Hepatocyte (in vitro differentiated cells): Measurements from ENCODE around the gene INIP.

Source experiments
- EZH2 ChIP-seq: fragments of 200-600 bp; sonication (generic); IDR thresholded peaks from 2 replicates; pipeline ENCODE4 v1.6.1; 2016; ENCODE audit warnings: antibody characterized with exemption, mild to moderate bottlenecking, borderline replicate concordance
- TF ChIP-seq, protein P1 (sequence below): fragments of 200-600 bp; sonication (generic); IDR thresholded peaks from 2 replicates; pipeline ENCODE4 v1.5.1; 2016; ENCODE audit warnings: antibody characterized with exemption, mild to moderate bottlenecking; ENCODE audit not compliant: poor library complexity

DNA sequence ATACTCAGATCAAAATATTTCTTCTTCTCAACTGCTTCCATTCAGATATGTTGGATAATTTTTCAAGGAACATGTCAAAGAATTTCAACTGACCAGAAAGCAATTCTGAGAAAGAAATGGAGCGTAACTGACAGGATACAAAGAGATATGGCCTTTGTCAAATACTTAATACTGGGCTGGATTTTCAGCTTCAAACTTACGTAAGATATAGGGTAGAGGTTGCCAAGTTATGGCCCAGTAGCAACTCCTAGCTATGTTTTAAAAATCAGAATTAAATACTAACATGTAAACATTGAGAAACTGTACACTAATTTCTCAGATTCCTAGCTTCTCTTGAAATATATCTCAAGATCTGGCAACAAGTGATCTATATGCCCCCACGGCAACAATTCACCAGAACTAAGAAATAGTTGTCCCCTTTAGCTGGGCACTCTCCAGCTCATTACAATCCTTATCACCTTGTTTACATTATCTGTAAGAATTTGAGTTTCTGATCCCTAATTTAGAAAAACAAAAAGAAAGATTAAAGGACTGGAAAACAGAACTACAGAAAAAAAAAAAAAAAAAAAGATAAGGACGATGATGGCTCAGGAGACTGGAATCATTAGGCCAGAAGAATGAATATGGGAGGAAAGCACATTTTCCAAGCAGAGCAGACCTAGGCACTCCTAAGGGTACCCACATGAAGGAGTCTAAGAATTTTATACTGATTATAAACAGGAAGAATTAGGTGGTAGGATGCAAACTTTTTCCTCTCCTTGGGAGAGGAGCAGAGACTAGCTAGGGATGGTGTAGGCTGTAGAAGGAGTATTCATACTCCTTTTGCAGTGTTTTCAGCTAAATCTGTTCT is 23.0 kb downstream of the INIP start:
- TF ChIP-seq, protein P1, sequence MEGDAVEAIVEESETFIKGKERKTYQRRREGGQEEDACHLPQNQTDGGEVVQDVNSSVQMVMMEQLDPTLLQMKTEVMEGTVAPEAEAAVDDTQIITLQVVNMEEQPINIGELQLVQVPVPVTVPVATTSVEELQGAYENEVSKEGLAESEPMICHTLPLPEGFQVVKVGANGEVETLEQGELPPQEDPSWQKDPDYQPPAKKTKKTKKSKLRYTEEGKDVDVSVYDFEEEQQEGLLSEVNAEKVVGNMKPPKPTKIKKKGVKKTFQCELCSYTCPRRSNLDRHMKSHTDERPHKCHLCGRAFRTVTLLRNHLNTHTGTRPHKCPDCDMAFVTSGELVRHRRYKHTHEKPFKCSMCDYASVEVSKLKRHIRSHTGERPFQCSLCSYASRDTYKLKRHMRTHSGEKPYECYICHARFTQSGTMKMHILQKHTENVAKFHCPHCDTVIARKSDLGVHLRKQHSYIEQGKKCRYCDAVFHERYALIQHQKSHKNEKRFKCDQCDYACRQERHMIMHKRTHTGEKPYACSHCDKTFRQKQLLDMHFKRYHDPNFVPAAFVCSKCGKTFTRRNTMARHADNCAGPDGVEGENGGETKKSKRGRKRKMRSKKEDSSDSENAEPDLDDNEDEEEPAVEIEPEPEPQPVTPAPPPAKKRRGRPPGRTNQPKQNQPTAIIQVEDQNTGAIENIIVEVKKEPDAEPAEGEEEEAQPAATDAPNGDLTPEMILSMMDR = no peak
- no peak for TF ChIP-seq EZH2
